Dendritic cell treated with granulocyte-macrophage colony-stimulating factor and Interleukin-4, amounts not matched to agents 40 ng/mL and 50 ng/mL, for 4 days (primary cell): Measurements from ENCODE around the gene YPEL2.
A peak's percentile ranks its signal among the peaks of the same experiment; 100 is the strongest.
"Not testable (repeated sequence)": the region's sequence is repeated elsewhere in the genome, so short reads cannot be mapped to it uniquely, and the experiment has no call there.

ENCODE experiments used
- H3K27ac Mint-ChIP-seq: one replicate; pipeline ENCODE4 v1.8.0; 2022; ENCODE audit warnings: mild to moderate bottlenecking, mixed read lengths
- H3K27me3 Mint-ChIP-seq: one replicate; pipeline ENCODE4 v1.8.0; 2022; ENCODE audit warnings: mild to moderate bottlenecking, mixed read lengths
- H3K36me3 Mint-ChIP-seq: one replicate; pipeline ENCODE4 v1.8.0; 2022; ENCODE audit warnings: low read depth, mixed read lengths
- H3K4me1 Mint-ChIP-seq: one replicate; pipeline ENCODE4 v1.8.0; 2022; ENCODE audit warnings: low read depth, mixed read lengths
- H3K4me3 Mint-ChIP-seq: one replicate; pipeline ENCODE4 v1.8.0; 2022; ENCODE audit warnings: mild to moderate bottlenecking, moderate library complexity, mixed read lengths
- H3K9me3 Mint-ChIP-seq: one replicate; pipeline ENCODE4 v1.8.0; 2022; ENCODE audit warnings: mixed read lengths
- intact Hi-C: fragments of 100-400 bp; cut with micrococcal nuclease; formaldehyde crosslinking; loops from one replicate; pipeline ENCODE4 v1.15.0; 2022

The YPEL2 gene

GRCh38 chr17:59387351-59388068, 56.1 kb downstream of the YPEL2 start:
- Mint-ChIP-seq H3K9me3 (no peaks in the 10 kb centered on the region), H3K27me3 (no peaks in the 10 kb centered on the region), H3K27ac (peak overlapping the region; percentile 37), H3K4me3 (no peak overlapping the region), H3K36me3 (peaks cover 59% of the 10 kb centered on the region), H3K4me1 (peaks cover 18% of the 10 kb centered on the region)
- intact Hi-C loops: no loop called here

GRCh38 chr17:59388069-59388556, 56.7 kb downstream of the YPEL2 start:
- Mint-ChIP-seq H3K27ac (peak overlapping the region; percentile 37), H3K4me3 (no peak overlapping the region), H3K9me3 (no peaks in the 10 kb centered on the region), H3K27me3 (no peaks in the 10 kb centered on the region), H3K4me1 (peaks cover 18% of the 10 kb centered on the region), H3K36me3 (peaks cover 65% of the 10 kb centered on the region)
- intact Hi-C loops: no loop called here

GRCh38 chr17:59389066-59389465, 57.6 kb downstream of the YPEL2 start:
- H3K4me3 Mint-ChIP-seq: no peak overlapping the region
- intact Hi-C loops: no loop called here
- H3K27ac Mint-ChIP-seq: no peak overlapping the region
- H3K9me3 Mint-ChIP-seq: no peaks in the 10 kb centered on the region
- H3K36me3 Mint-ChIP-seq: peaks cover 73% of the 10 kb centered on the region
- H3K4me1 Mint-ChIP-seq: peaks cover 18% of the 10 kb centered on the region
- H3K27me3 Mint-ChIP-seq: no peaks in the 10 kb centered on the region

GRCh38 chr17:59391021-59391420, 59.6 kb downstream of the YPEL2 start:
- Mint-ChIP-seq H3K4me3 (no peak overlapping the region), H3K9me3 (no peaks in the 10 kb centered on the region), H3K27me3 (no peaks in the 10 kb centered on the region), H3K36me3 (peaks cover 92% of the 10 kb centered on the region), H3K4me1 (peaks cover 22% of the 10 kb centered on the region), H3K27ac (no peak overlapping the region)
- intact Hi-C loops: no loop called here

GRCh38 chr17:59392973-59393679, 61.7 kb downstream of the YPEL2 start:
- H3K27ac Mint-ChIP-seq: no peak overlapping the region
- H3K4me1 Mint-ChIP-seq: peaks cover 7% of the 10 kb centered on the region
- H3K9me3 Mint-ChIP-seq: no peaks in the 10 kb centered on the region
- H3K36me3 Mint-ChIP-seq: peaks cover 98% of the 10 kb centered on the region
- H3K27me3 Mint-ChIP-seq: no peaks in the 10 kb centered on the region
- no peak overlapping the region for H3K4me3 Mint-ChIP-seq
- intact Hi-C loops: no loop called here

GRCh38 chr17:59393742-59394410, 62.4 kb downstream of the YPEL2 start:
- H3K36me3 Mint-ChIP-seq: peaks cover 98% of the 10 kb centered on the region
- H3K27me3 Mint-ChIP-seq: not testable (repeated sequence)

GRCh38 chr17:59396134-59396826, 64.8 kb downstream of the YPEL2 start:
- H3K4me3 Mint-ChIP-seq: no peak overlapping the region
- H3K36me3 Mint-ChIP-seq: peaks cover 96% of the 10 kb centered on the region
- intact Hi-C loops: no loop called here
- H3K27me3 Mint-ChIP-seq: no peaks in the 10 kb centered on the region
- peaks cover 6% of the 10 kb centered on the region for H3K4me1 Mint-ChIP-seq
- H3K9me3 Mint-ChIP-seq: no peaks in the 10 kb centered on the region
- peak overlapping the region; percentile 15 for H3K27ac Mint-ChIP-seq

More at GRCh38 chr17:59393742-59394410, 62.4 kb downstream of the YPEL2 start:
- H3K4me1 Mint-ChIP-seq, H3K4me3 Mint-ChIP-seq, H3K27ac Mint-ChIP-seq, intact Hi-C loops, H3K9me3 Mint-ChIP-seq: not testable (repeated sequence)

- H3K4me1 Mint-ChIP-seq: peaks cover 13% of the 10 kb centered on the region
- no peaks in the 10 kb centered on the region for H3K9me3 Mint-ChIP-seq
- intact Hi-C loops: no loop called here
- peaks cover 88% of the 10 kb centered on the region for H3K36me3 Mint-ChIP-seq
- H3K4me3 Mint-ChIP-seq: no peak overlapping the region
- no peaks in the 10 kb centered on the region for H3K27me3 Mint-ChIP-seq
- H3K27ac Mint-ChIP-seq: no peak overlapping the region
These were observed 66.0 kb downstream of the YPEL2 start for GRCh38 chr17:59397316-59398073.

GRCh38 chr17:59399914-59400313, 68.5 kb downstream of the YPEL2 start:
- H3K36me3 Mint-ChIP-seq: peaks cover 87% of the 10 kb centered on the region
- intact Hi-C loops: no loop called here

GRCh38 chr17:59400858-59401257, 69.4 kb downstream of the YPEL2 start:
- no peaks in the 10 kb centered on the region for H3K27me3 Mint-ChIP-seq
- intact Hi-C loops: no loop called here
- H3K27ac Mint-ChIP-seq: peak overlapping the region; percentile 43
- no peaks in the 10 kb centered on the region for H3K9me3 Mint-ChIP-seq
- peaks cover 85% of the 10 kb centered on the region for H3K36me3 Mint-ChIP-seq
- no peak overlapping the region for H3K4me3 Mint-ChIP-seq
- peaks cover 23% of the 10 kb centered on the region for H3K4me1 Mint-ChIP-seq

More at GRCh38 chr17:59399914-59400313, 68.5 kb downstream of the YPEL2 start:
- Mint-ChIP-seq H3K4me1 (peaks cover 28% of the 10 kb centered on the region), H3K27me3 (no peaks in the 10 kb centered on the region), H3K9me3 (no peaks in the 10 kb centered on the region), H3K4me3 (no peak overlapping the region), H3K27ac (peak overlapping the region; percentile 43)

- H3K27ac Mint-ChIP-seq: no peak overlapping the region
- peaks cover 85% of the 10 kb centered on the region for H3K36me3 Mint-ChIP-seq
- H3K4me1 Mint-ChIP-seq: peaks cover 23% of the 10 kb centered on the region
- H3K27me3 Mint-ChIP-seq: no peaks in the 10 kb centered on the region
- no peaks in the 10 kb centered on the region for H3K9me3 Mint-ChIP-seq
- no peak overlapping the region for H3K4me3 Mint-ChIP-seq
- intact Hi-C loops: no loop called here
These were observed 69.8 kb downstream of the YPEL2 start for GRCh38 chr17:59401274-59401673.

GRCh38 chr17:59401725-59402124, 70.3 kb downstream of the YPEL2 start:
- intact Hi-C loops: no loop called here
- Mint-ChIP-seq H3K9me3 (no peaks in the 10 kb centered on the region), H3K4me1 (peaks cover 23% of the 10 kb centered on the region), H3K36me3 (peaks cover 85% of the 10 kb centered on the region), H3K27me3 (no peaks in the 10 kb centered on the region), H3K27ac (no peak overlapping the region), H3K4me3 (no peak overlapping the region)

GRCh38 chr17:59402760-59403159, 71.3 kb downstream of the YPEL2 start:
- Mint-ChIP-seq H3K36me3 (peaks cover 85% of the 10 kb centered on the region), H3K27me3 (no peaks in the 10 kb centered on the region), H3K9me3 (no peaks in the 10 kb centered on the region), H3K4me3 (no peak overlapping the region), H3K27ac (no peak overlapping the region), H3K4me1 (peaks cover 23% of the 10 kb centered on the region)
- intact Hi-C loops: no loop called here
